ENCODE results near the gene ERCC1.

Gene ERCC1

GRCh38 chr19:45364696-45365095 is 59.0 kb downstream of the ERCC1 start:
- DNase-seq (ENCODE audit: low read depth in 2 of 2) = no peak

- DNase-seq (ENCODE audit: low read depth in 2 of 2) = no peak
Measured at GRCh38 chr19:45363861-45364459, 59.8 kb downstream of the ERCC1 start.

GRCh38 chr19:45362291-45362690 is 61.4 kb downstream of the ERCC1 start:
- no peak for DNase-seq (ENCODE audit: low read depth in 2 of 2)

- DNase-seq (ENCODE audit: low read depth in 2 of 2) = no peak
Measured at GRCh38 chr19:45361608-45362007, 62.1 kb downstream of the ERCC1 start.

- no peak for DNase-seq (ENCODE audit: low read depth in 2 of 2)
Measured at GRCh38 chr19:45358213-45358792, 65.4 kb downstream of the ERCC1 start.

GRCh38 chr19:45357445-45357783 is 66.3 kb downstream of the ERCC1 start:
- DNase-seq (ENCODE audit: low read depth in 2 of 2) = no peak

Data from stimulated activated CD8-positive, alpha-beta memory T cell treated with anti-CD3 and anti-CD28 coated beads, Interleukin-15, amount 100 ng/mL, for 48 hours (primary cell).